PC-9 (cell line): ENCODE data around the gene DHRSX. TPM values are rescaled to one million over a fixed set of nuclear protein-coding genes. Genes with fewer than 3 reads are reported as not detected.
"Not testable (repeated sequence)": the region's sequence is repeated elsewhere in the genome, so short reads cannot be mapped to it uniquely, and the experiment has no call there.

Experiments used
- BruUV-seq: library from RNA; stranded (reverse); fragments of 400-500 nt; replicated peaks from 2 replicates; lab custom pipeline; 2021; lab: Mats Ljungman, UMichigan
- CTCF ChIA-PET: fragments of 300-600 bp; sonication (Branson Sonifier 250); formaldehyde crosslinking; loops from one replicate; lab custom pipeline; 2022; ENCODE audit warnings: antibody characterized with exemption; lab: Charles Lee
- POLR2A ChIA-PET: fragments of 300-600 bp; sonication (Branson Sonifier 250); formaldehyde crosslinking; loops from one replicate; lab custom pipeline; 2022; ENCODE audit warnings: antibody characterized with exemption; ENCODE audit not compliant: unreplicated experiment; lab: Charles Lee
- DNase-seq, 2 experiments: peaks; one replicate each; pipeline versions ENCODE4 v3.0.0 to v3.0.0-alpha.2; 2015 to 2022; ENCODE audit warnings: mixed read lengths in 1 of 2
- H2AFZ ChIP-seq: fragments of 200-600 bp; sonication (generic); 2 replicates; pipeline ENCODE4 v1.8.1; 2017; ENCODE audit warnings: antibody characterized with exemption
- H3F3A ChIP-seq: fragments of 200-600 bp; sonication (generic); 2 replicates; pipeline ENCODE4 v1.8.1; 2017; ENCODE audit warnings: antibody characterized with exemption, mild to moderate bottlenecking, low read depth; ENCODE audit not compliant: insufficient read depth
- H3K27ac ChIP-seq: fragments of 200-600 bp; sonication (generic); 2 replicates; pipeline ENCODE4 v1.6.1; 2016; ENCODE audit warnings: mixed run types
- H3K27me3 ChIP-seq: fragments of 200-600 bp; sonication (generic); 2 replicates; pipeline ENCODE4 v1.6.1; 2016; ENCODE audit warnings: low read depth, mixed run types; ENCODE audit not compliant: insufficient read depth
- H3K36me3 ChIP-seq: fragments of 200-600 bp; sonication (generic); 2 replicates; pipeline ENCODE4 v1.6.1; 2016; ENCODE audit warnings: low read depth, mixed run types
- H3K4me1 ChIP-seq: fragments of 200-600 bp; sonication (generic); replicated peaks from 2 replicates; pipeline ENCODE4 v1.6.1; 2016; ENCODE audit warnings: mixed run types; ENCODE audit not compliant: insufficient read depth
- H3K4me2 ChIP-seq: fragments of 200-600 bp; sonication (generic); 2 replicates; pipeline ENCODE4 v1.6.1; 2017; ENCODE audit warnings: mixed run types
- H3K4me3 ChIP-seq: fragments of 200-600 bp; sonication (generic); 2 replicates; pipeline ENCODE4 v1.6.1; 2016; ENCODE audit warnings: mixed run types
- H3K79me2 ChIP-seq: fragments of 200-600 bp; sonication (generic); 2 replicates; pipeline ENCODE4 v1.6.1; 2017; ENCODE audit warnings: low read depth, mixed run types
- H3K9me2 ChIP-seq: fragments of 200-600 bp; sonication (generic); 2 replicates; pipeline ENCODE4 v1.8.1; 2017; ENCODE audit warnings: mild to moderate bottlenecking; ENCODE audit not compliant: insufficient read depth
- H3K9me3 ChIP-seq: fragments of 200-600 bp; sonication (generic); 2 replicates; pipeline ENCODE4 v1.8.1; 2016; ENCODE audit warnings: low read depth; ENCODE audit not compliant: insufficient read depth
- H4K20me1 ChIP-seq: fragments of 200-600 bp; sonication (generic); 2 replicates; pipeline ENCODE4 v1.8.1; 2017; ENCODE audit not compliant: insufficient read depth
- EZH2 ChIP-seq: fragments of 200-600 bp; sonication (generic); IDR thresholded peaks from 2 replicates; pipeline ENCODE4 v1.8.0; 2017; ENCODE audit warnings: antibody characterized with exemption, low read depth
- intact Hi-C: fragments of 100-400 bp; cut with micrococcal nuclease; formaldehyde crosslinking; loops from one replicate; pipeline ENCODE4 v1.10.0; 2022; ENCODE audit not compliant: unreplicated experiment
- total RNA-seq: library from RNA; stranded (reverse); gene quantifications from 2 replicates; pipeline ENCODE4 v1.2.3, GENCODE V29; 2021
- TF ChIP-seq, protein P1 (sequence below): fragments of 200-600 bp; sonication (generic); conservative IDR thresholded peaks from 2 replicates; pipeline ENCODE4 v1.6.1; 2017; ENCODE audit warnings: mixed run types, antibody characterized with exemption, mild to moderate bottlenecking, moderate library complexity

The DHRSX gene
- total RNA-seq, 1 experiment from 2014 or later, result 13.2 TPM

DNA sequence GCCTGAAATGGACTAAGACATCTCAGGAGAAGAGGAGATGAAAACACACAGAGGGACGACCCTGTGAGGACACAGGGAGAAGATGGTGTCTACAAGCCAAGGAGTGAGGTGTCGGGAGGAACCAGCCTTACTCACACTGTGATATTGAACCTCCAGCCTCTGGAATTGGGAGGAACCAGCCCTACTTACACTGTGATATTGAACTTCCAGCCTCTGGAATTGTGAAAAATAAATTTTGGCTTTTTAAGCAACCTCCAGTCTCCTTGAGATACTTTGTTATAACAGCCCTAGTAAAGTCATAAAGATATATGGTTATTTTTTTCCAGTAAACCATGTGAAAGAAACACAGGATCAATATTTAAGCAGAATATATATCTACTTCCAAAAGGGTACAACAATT, 76.5 kb downstream of the DHRSX start:
- Histone ChIP-seq H3K79me2 (no peaks in the 10 kb centered on the region), H3K36me3 (no peaks in the 10 kb centered on the region), H3K9me3 (no peaks in the 10 kb centered on the region), H3K27ac (no peak overlapping the region), H3F3A (no peaks in the 10 kb centered on the region), H3K4me1 (no peaks in the 10 kb centered on the region), H3K27me3 (no peaks in the 10 kb centered on the region), H3K4me2 (no peak overlapping the region), H2AFZ (no peak overlapping the region), H4K20me1 (no peaks in the 10 kb centered on the region), H3K4me3 (no peak overlapping the region), H3K9me2 (no peaks in the 10 kb centered on the region)
- POLR2A ChIA-PET, result no interaction called here
- TF ChIP-seq, protein P1, sequence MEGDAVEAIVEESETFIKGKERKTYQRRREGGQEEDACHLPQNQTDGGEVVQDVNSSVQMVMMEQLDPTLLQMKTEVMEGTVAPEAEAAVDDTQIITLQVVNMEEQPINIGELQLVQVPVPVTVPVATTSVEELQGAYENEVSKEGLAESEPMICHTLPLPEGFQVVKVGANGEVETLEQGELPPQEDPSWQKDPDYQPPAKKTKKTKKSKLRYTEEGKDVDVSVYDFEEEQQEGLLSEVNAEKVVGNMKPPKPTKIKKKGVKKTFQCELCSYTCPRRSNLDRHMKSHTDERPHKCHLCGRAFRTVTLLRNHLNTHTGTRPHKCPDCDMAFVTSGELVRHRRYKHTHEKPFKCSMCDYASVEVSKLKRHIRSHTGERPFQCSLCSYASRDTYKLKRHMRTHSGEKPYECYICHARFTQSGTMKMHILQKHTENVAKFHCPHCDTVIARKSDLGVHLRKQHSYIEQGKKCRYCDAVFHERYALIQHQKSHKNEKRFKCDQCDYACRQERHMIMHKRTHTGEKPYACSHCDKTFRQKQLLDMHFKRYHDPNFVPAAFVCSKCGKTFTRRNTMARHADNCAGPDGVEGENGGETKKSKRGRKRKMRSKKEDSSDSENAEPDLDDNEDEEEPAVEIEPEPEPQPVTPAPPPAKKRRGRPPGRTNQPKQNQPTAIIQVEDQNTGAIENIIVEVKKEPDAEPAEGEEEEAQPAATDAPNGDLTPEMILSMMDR, result no peak
- TF ChIP-seq EZH2, result no peak
- CTCF ChIA-PET, result no interaction called here
- no peak for DNase-seq
- intact Hi-C loops, result no loop called here
- BruUV-seq, result no TSS peak

DNA sequence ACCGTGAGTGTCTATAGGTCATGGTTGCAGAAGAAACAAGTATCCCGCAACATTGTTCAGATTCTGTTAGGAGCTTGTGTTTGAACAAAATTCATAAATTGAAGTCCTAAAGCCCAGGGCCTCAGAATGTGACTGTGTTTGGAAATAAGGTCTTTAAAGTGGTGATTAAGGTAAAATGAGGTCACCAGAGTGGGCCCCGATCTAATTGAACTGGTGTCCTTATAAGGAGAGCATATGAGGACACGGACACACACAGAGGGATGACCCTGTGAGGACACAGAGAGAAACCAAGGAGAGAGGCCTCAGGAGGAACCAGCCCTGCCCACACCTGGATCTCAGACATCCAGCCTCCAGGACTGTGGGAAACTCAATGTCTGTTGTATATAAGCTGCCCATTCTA, 76.9 kb downstream of the DHRSX start:
- H3K79me2 ChIP-seq, result no peaks in the 10 kb centered on the region
- ChIA-PET CTCF (no interaction called here), POLR2A (no interaction called here)
- H3K36me3 ChIP-seq, result no peaks in the 10 kb centered on the region
- TF ChIP-seq EZH2, result no peak
- TF ChIP-seq, protein P1, result no peak
- no peaks in the 10 kb centered on the region for H3K9me3 ChIP-seq
- H3K4me3 ChIP-seq, result no peak overlapping the region
- no peaks in the 10 kb centered on the region for H3K4me1 ChIP-seq
- intact Hi-C loops, result no loop called here
- no peaks in the 10 kb centered on the region for H3F3A ChIP-seq
- H4K20me1 ChIP-seq, result no peaks in the 10 kb centered on the region
- BruUV-seq, result no TSS peak
- DNase-seq, result no peak
- H3K9me2 ChIP-seq, result no peaks in the 10 kb centered on the region
- H3K27me3 ChIP-seq, result no peaks in the 10 kb centered on the region
- no peak overlapping the region for H3K4me2 ChIP-seq
- H3K27ac ChIP-seq, result no peak overlapping the region
- H2AFZ ChIP-seq, result no peak overlapping the region

DNA sequence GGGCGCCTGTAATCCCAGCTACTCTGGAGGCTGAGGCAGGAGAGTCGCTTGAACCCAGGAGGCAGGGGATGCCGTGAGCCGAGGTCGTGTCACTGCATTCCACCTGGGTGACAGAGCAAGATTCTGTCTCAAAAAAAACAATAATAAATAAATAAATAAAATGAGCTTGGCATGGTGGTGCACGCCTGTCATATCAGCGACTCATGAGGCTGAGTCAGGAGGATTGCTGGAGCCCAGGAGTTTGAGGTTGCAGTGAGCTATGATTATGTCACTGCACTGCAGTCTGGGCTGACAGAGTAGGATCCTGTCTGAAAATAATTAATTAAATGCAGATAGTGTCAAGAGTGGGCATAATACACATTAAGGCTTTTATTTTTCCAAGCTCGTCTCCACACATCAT, 77.5 kb downstream of the DHRSX start:
- no peaks in the 10 kb centered on the region for H3K9me2 ChIP-seq
- no peak overlapping the region for H3K4me3 ChIP-seq
- no peaks in the 10 kb centered on the region for H3K4me1 ChIP-seq
- intact Hi-C loops, result no loop called here
- CTCF ChIA-PET, result no interaction called here
- H3K27me3 ChIP-seq, result no peaks in the 10 kb centered on the region
- no peak for DNase-seq
- H3K79me2 ChIP-seq, result no peaks in the 10 kb centered on the region
- H4K20me1 ChIP-seq, result no peaks in the 10 kb centered on the region
- no TSS peak for BruUV-seq
- no peak overlapping the region for H2AFZ ChIP-seq
- H3K4me2 ChIP-seq, result no peak overlapping the region
- TF ChIP-seq, protein P1, result no peak
- TF ChIP-seq EZH2, result no peak
- no peaks in the 10 kb centered on the region for H3K9me3 ChIP-seq
- H3F3A ChIP-seq, result no peaks in the 10 kb centered on the region
- POLR2A ChIA-PET, result no interaction called here
- no peak overlapping the region for H3K27ac ChIP-seq
- H3K36me3 ChIP-seq, result no peaks in the 10 kb centered on the region

DNA sequence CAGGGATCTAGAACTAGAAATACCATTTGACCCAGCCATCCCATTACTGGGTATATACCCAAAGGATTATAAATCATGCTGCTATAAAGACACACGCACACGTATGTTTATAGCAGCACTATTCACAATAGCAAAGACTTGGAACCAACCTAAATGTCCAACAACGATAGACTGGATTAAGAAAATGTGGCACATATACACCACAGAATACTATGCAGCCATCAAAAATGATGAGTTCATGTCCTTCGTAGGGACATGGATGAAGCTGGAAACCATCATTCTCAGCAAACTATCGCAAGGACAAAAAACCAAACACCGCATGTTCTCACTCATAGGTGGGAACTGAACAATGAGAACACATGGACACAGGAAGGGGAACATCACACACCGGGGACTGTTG, 81.4 kb downstream of the DHRSX start:
- H4K20me1 ChIP-seq, H3K9me2 ChIP-seq, POLR2A ChIA-PET, H3K27ac ChIP-seq, H3K4me3 ChIP-seq, H3F3A ChIP-seq, H3K36me3 ChIP-seq, H3K79me2 ChIP-seq, H3K4me1 ChIP-seq, H3K9me3 ChIP-seq, H3K4me2 ChIP-seq, intact Hi-C loops, BruUV-seq, H3K27me3 ChIP-seq, DNase-seq, H2AFZ ChIP-seq, CTCF ChIA-PET: not testable (repeated sequence)
